ENCODE data around the gene MOSPD2. TPM values are rescaled to one million over a fixed set of nuclear protein-coding genes. Genes with fewer than 3 reads are reported as not detected.

The MOSPD2 gene
- total RNA-seq, 1 experiment from 2014 or later = 6.4 TPM

- Histone ChIP-seq H3K4ac (ENCODE audit: low read depth, low read length) (no peak overlapping the region), H2AK5ac (ENCODE audit: insufficient read length, low read length) (no peak overlapping the region), H3K4me2 (ENCODE audit: insufficient read depth, insufficient read length, low read length) (no peak overlapping the region), H4K8ac (replicated peaks; ENCODE audit: insufficient read length, low read depth, low read length) (no peak overlapping the region), H3K18ac (ENCODE audit: insufficient read length, low read depth, low read length) (no peak overlapping the region), H4K5ac (ENCODE audit: insufficient read length, low read depth, low read length) (no peak overlapping the region), H3K9ac (ENCODE audit: extremely low read depth, insufficient read length, low read length) (no peak overlapping the region), H4K20me1 (ENCODE audit: control insufficient read depth, insufficient read depth, insufficient read length) (no peaks in the 10 kb centered on the region), H3K79me1 (ENCODE audit: insufficient read depth, low read depth, low read length, poor library complexity, severe bottlenecking) (no peaks in the 10 kb centered on the region), H3K56ac (ENCODE audit: insufficient read length, low read depth, low read length) (no peak overlapping the region), H3K14ac (ENCODE audit: insufficient read depth, low read length) (no peak overlapping the region), H3K79me2 (ENCODE audit: insufficient read depth, low read length) (no peaks in the 10 kb centered on the region), H2BK12ac (ENCODE audit: insufficient read length, low read depth, low read length) (no peak overlapping the region), H3K27me3 (ENCODE audit: insufficient read depth, low read length) (no peaks in the 10 kb centered on the region), H2BK120ac (ENCODE audit: low read depth, low read length, poor library complexity, severe bottlenecking) (no peak overlapping the region), H3K4me1 (ENCODE audit: insufficient read depth, low read length) (no peaks in the 10 kb centered on the region), H3K23me2 (ENCODE audit: insufficient read length, low read depth, low read length, poor library complexity, severe bottlenecking) (no peaks in the 10 kb centered on the region), H2BK15ac (ENCODE audit: low read depth, low read length) (no peak overlapping the region), H2BK5ac (ENCODE audit: insufficient read length, low read length) (no peak overlapping the region), H3T11ph (ENCODE audit: low read length) (no peak overlapping the region), H4K91ac (ENCODE audit: insufficient read length, low read depth, low read length) (no peak overlapping the region), H3K27ac (ENCODE audit: insufficient read length, low read depth, low read length) (no peak overlapping the region), H2BK20ac (ENCODE audit: low read depth, low read length, poor library complexity, severe bottlenecking) (no peak overlapping the region), H2AFZ (ENCODE audit: low read length) (no peak overlapping the region), H3K9me3 (ENCODE audit: control insufficient read depth, low read depth, low read length) (peaks cover 10% of the 10 kb centered on the region), H3K23ac (ENCODE audit: insufficient read length, low read depth, low read length) (no peak overlapping the region)
- peaks cover 33 to 42% (median 33%) of the 10 kb centered on the region in 3 experiments for H3K36me3 Mint-ChIP-seq (ENCODE audit: insufficient read depth in 1 of 3, low read depth in 3 of 3)
- no peak for TF ChIP-seq CTCF (conservative IDR thresholded peaks at IDR 0.05)
- H3K27ac Mint-ChIP-seq = no peak overlapping the region
- H3K4me3 Mint-ChIP-seq = no peak overlapping the region
- no peaks in the 10 kb centered on the region for H3K4me1 Mint-ChIP-seq
- DNase-seq = no peak
- H3K9me3 Mint-ChIP-seq = peaks cover 69 to 73% of the 10 kb centered on the region in 2 experiments
- no peaks in the 10 kb centered on the region for H3K27me3 Mint-ChIP-seq (ENCODE audit: low read depth)
Observed at GRCh38 chrX:14832586-14832985, 40.6 kb upstream of the MOSPD2 start.

Data from H9 (cell line).